SJSA1 (cell line): ENCODE measurements around the gene FLT3. TPM values are rescaled to one million over a fixed set of nuclear protein-coding genes. Genes with fewer than 3 reads are reported as not detected.
"Not testable (repeated sequence)": the region's sequence is repeated elsewhere in the genome, so short reads cannot be mapped to it uniquely, and the experiment has no call there.

Source experiments
- DNase-seq, 2 experiments: peaks; one replicate each; pipeline ENCODE4 v3.0.0-alpha.2; 2015 to 2020; ENCODE audit warnings: low spot score in 2 of 2, low read depth in 1 of 2
- H3K27ac ChIP-seq: fragments of 250-450 bp; sonication (Bioruptor Pico); 2 replicates; pipeline ENCODE4 v1.5.1; 2020; ENCODE audit warnings: mild to moderate bottlenecking, moderate library complexity
- H3K27me3 ChIP-seq: fragments of 250-450 bp; sonication (Bioruptor Pico); replicated peaks from 2 replicates; pipeline ENCODE4 v1.5.1; 2020; ENCODE audit warnings: mild to moderate bottlenecking, moderate library complexity
- H3K36me3 ChIP-seq: fragments of 250-450 bp; sonication (Bioruptor Pico); 2 replicates; pipeline ENCODE4 v1.5.1; 2020; ENCODE audit warnings: mild to moderate bottlenecking
- H3K4me1 ChIP-seq: fragments of 250-450 bp; sonication (Bioruptor Pico); replicated peaks from 2 replicates; pipeline ENCODE4 v1.6.1; 2021; ENCODE audit warnings: mild to moderate bottlenecking
- H3K4me3 ChIP-seq: fragments of 250-450 bp; sonication (Bioruptor Pico); 2 replicates; pipeline ENCODE4 v1.5.1; 2020; ENCODE audit warnings: mild to moderate bottlenecking
- H3K9me3 ChIP-seq: fragments of 250-450 bp; sonication (Bioruptor Pico); replicated peaks from 2 replicates; pipeline ENCODE4 v1.5.1; 2020; ENCODE audit warnings: mild to moderate bottlenecking
- total RNA-seq: library from RNA; depleted of rRNA; stranded (reverse); fragments of >200 nt; shearing (Covaris generic); gene quantifications from 2 replicates; pipeline ENCODE4 v1.2.3, GENCODE V29; 2014

Gene FLT3
- total RNA-seq, 1 experiment from 2014 or later: not detected

- H3K4me1 ChIP-seq: peaks cover 18% of the 10 kb centered on the region
- no peak overlapping the region for H3K4me3 ChIP-seq
- no peaks in the 10 kb centered on the region for H3K27me3 ChIP-seq
- no peak overlapping the region for H3K27ac ChIP-seq
- H3K9me3 ChIP-seq: no peaks in the 10 kb centered on the region
- H3K36me3 ChIP-seq: no peaks in the 10 kb centered on the region
- no peak for DNase-seq
Measured at GRCh38 chr13:28027071-28027470, 73.3 kb downstream of the FLT3 start.

GRCh38 chr13:28026508-28026907, 73.9 kb downstream of the FLT3 start:
- H3K4me3 ChIP-seq: no peak overlapping the region
- no peaks in the 10 kb centered on the region for H3K36me3 ChIP-seq
- DNase-seq: no peak
- H3K27ac ChIP-seq: no peak overlapping the region
- no peaks in the 10 kb centered on the region for H3K27me3 ChIP-seq
- no peaks in the 10 kb centered on the region for H3K9me3 ChIP-seq
- peaks cover 21% of the 10 kb centered on the region for H3K4me1 ChIP-seq

- Histone ChIP-seq H3K36me3 (no peaks in the 10 kb centered on the region), H3K27me3 (no peaks in the 10 kb centered on the region), H3K4me1 (peaks cover 21% of the 10 kb centered on the region), H3K27ac (peak overlapping the region; percentile 63), H3K4me3 (no peak overlapping the region), H3K9me3 (no peaks in the 10 kb centered on the region)
- DNase-seq: peak; percentile 42 to 59
Measured at GRCh38 chr13:28022848-28023518, 77.4 kb downstream of the FLT3 start.

GRCh38 chr13:28014301-28014700, 86.1 kb downstream of the FLT3 start:
- no peak overlapping the region for H3K27ac ChIP-seq
- no peak for DNase-seq

GRCh38 chr13:28013482-28013881, 86.9 kb downstream of the FLT3 start:
- DNase-seq: no peak
- Histone ChIP-seq H3K4me1 (no peaks in the 10 kb centered on the region), H3K4me3 (no peak overlapping the region), H3K27me3 (no peaks in the 10 kb centered on the region; the same call in 1 of the 2 replicates), H3K9me3 (no peaks in the 10 kb centered on the region), H3K27ac (no peak overlapping the region), H3K36me3 (no peaks in the 10 kb centered on the region)

More at GRCh38 chr13:28014301-28014700, 86.1 kb downstream of the FLT3 start:
- no peaks in the 10 kb centered on the region for H3K36me3 ChIP-seq
- H3K27me3 ChIP-seq: no peaks in the 10 kb centered on the region; the same call in 1 of the 2 replicates
- no peaks in the 10 kb centered on the region for H3K9me3 ChIP-seq
- no peak overlapping the region for H3K4me3 ChIP-seq
- H3K4me1 ChIP-seq: no peaks in the 10 kb centered on the region

GRCh38 chr13:28012896-28013295, 87.5 kb downstream of the FLT3 start:
- H3K4me3 ChIP-seq: no peak overlapping the region
- no peaks in the 10 kb centered on the region for H3K36me3 ChIP-seq
- no peak for DNase-seq
- H3K27ac ChIP-seq: no peak overlapping the region
- H3K27me3 ChIP-seq: no peaks in the 10 kb centered on the region; the same call in 1 of the 2 replicates
- H3K4me1 ChIP-seq: no peaks in the 10 kb centered on the region
- H3K9me3 ChIP-seq: no peaks in the 10 kb centered on the region

- Histone ChIP-seq H3K27ac (no peak overlapping the region), H3K36me3 (no peaks in the 10 kb centered on the region), H3K27me3 (no peaks in the 10 kb centered on the region; the same call in 1 of the 2 replicates), H3K4me3 (no peak overlapping the region), H3K9me3 (no peaks in the 10 kb centered on the region), H3K4me1 (no peaks in the 10 kb centered on the region)
- DNase-seq: no peak
Measured at GRCh38 chr13:28012383-28012782, 88.0 kb downstream of the FLT3 start.

- Histone ChIP-seq H3K27ac (no peak overlapping the region), H3K4me3 (no peak overlapping the region), H3K9me3 (no peaks in the 10 kb centered on the region), H3K27me3 (no peaks in the 10 kb centered on the region), H3K36me3 (no peaks in the 10 kb centered on the region), H3K4me1 (no peaks in the 10 kb centered on the region)
- no peak for DNase-seq
Measured at GRCh38 chr13:28010046-28010445, 90.3 kb downstream of the FLT3 start.

GRCh38 chr13:28005016-28005415, 95.4 kb downstream of the FLT3 start:
- H3K27me3 ChIP-seq, H3K4me1 ChIP-seq, H3K36me3 ChIP-seq, H3K27ac ChIP-seq, H3K9me3 ChIP-seq, DNase-seq, H3K4me3 ChIP-seq: not testable (repeated sequence)

GRCh38 chr13:28002886-28003698, 97.3 kb downstream of the FLT3 start:
- Histone ChIP-seq H3K4me1 (no peaks in the 10 kb centered on the region), H3K36me3 (no peaks in the 10 kb centered on the region), H3K9me3 (no peaks in the 10 kb centered on the region), H3K4me3 (no peak overlapping the region), H3K27ac (no peak overlapping the region), H3K27me3 (no peaks in the 10 kb centered on the region)
- no peak for DNase-seq

- no peaks in the 10 kb centered on the region for H3K36me3 ChIP-seq
- H3K9me3 ChIP-seq: no peaks in the 10 kb centered on the region
- no peaks in the 10 kb centered on the region for H3K27me3 ChIP-seq
- H3K27ac ChIP-seq: no peak overlapping the region
- no peak overlapping the region for H3K4me3 ChIP-seq
- DNase-seq: no peak
- no peaks in the 10 kb centered on the region for H3K4me1 ChIP-seq
Measured at GRCh38 chr13:28001837-28002473, 98.4 kb downstream of the FLT3 start.

GRCh38 chr13:28001049-28001448, 99.3 kb downstream of the FLT3 start:
- Histone ChIP-seq H3K36me3 (no peaks in the 10 kb centered on the region), H3K4me3 (no peak overlapping the region), H3K9me3 (no peaks in the 10 kb centered on the region), H3K4me1 (no peaks in the 10 kb centered on the region), H3K27me3 (no peaks in the 10 kb centered on the region), H3K27ac (no peak overlapping the region)
- no peak for DNase-seq

GRCh38 chr13:28000567-28000966, 99.8 kb downstream of the FLT3 start:
- no peaks in the 10 kb centered on the region for H3K9me3 ChIP-seq
- no peak overlapping the region for H3K4me3 ChIP-seq
- H3K27ac ChIP-seq: no peak overlapping the region
- H3K36me3 ChIP-seq: no peaks in the 10 kb centered on the region
- no peaks in the 10 kb centered on the region for H3K4me1 ChIP-seq
- no peaks in the 10 kb centered on the region for H3K27me3 ChIP-seq
- DNase-seq: no peak
